Natural killer cell treated with Interleukin-12 subunit alpha and Interleukin-12 subunit beta and Interleukin-15 and Interleukin-18, amount 100 ng/mL, for 72 hours (primary cell): Measurements from ENCODE around the gene PPHLN1. TPM values are rescaled to one million over a fixed set of nuclear protein-coding genes. Genes with fewer than 3 reads are reported as not detected.

ENCODE experiments used
- ATAC-seq, 2 donors: fragments of 150-1000 bp; cut with Tn5 transposase in 1 of 2; sonication (Bioruptor Pico), chemical (Tn5 transposase) in 1 of 2; 2 replicates each; pipeline ENCODE4 v1.10.0; 2021
- DNase-seq: peaks from one replicate; pipeline ENCODE4 v3.0.0; 2022; ENCODE audit warnings: low spot score
- H3K27ac Mint-ChIP-seq, 2 donors: 1 replicate in 1 of 2; 2 replicates in 1 of 2; pipeline ENCODE4 v1.8.0; 2022; ENCODE audit warnings: mixed read lengths in 2 of 2, mild to moderate bottlenecking in 1 of 2, moderate library complexity in 1 of 2
- H3K27me3 Mint-ChIP-seq, 2 donors: 1 replicate in 1 of 2; 2 replicates in 1 of 2; pipeline ENCODE4 v1.8.0; 2022; ENCODE audit warnings: mixed read lengths in 2 of 2
- H3K36me3 Mint-ChIP-seq: one replicate; pipeline ENCODE4 v1.8.0; 2022; ENCODE audit warnings: mixed read lengths
- H3K4me1 Mint-ChIP-seq, 2 donors: 1 replicate in 1 of 2; 2 replicates in 1 of 2; pipeline ENCODE4 v1.8.0; 2022; ENCODE audit warnings: low read depth in 2 of 2, mixed read lengths in 2 of 2, mild to moderate bottlenecking in 1 of 2
- H3K4me3 Mint-ChIP-seq: one replicate; pipeline ENCODE4 v1.8.0; 2022; ENCODE audit warnings: mixed read lengths
- H3K9me3 Mint-ChIP-seq: 2 replicates; pipeline ENCODE4 v1.8.0; 2022; ENCODE audit warnings: mixed read lengths
- total RNA-seq, 2 donors: library from RNA; stranded (reverse); gene quantifications; one replicate each; pipeline ENCODE4 v1.2.3, GENCODE V29; 2022

PPHLN1 gene
- total RNA-seq, 2 donors from 2014 or later, result 85.0 to 90.1 TPM

DNA sequence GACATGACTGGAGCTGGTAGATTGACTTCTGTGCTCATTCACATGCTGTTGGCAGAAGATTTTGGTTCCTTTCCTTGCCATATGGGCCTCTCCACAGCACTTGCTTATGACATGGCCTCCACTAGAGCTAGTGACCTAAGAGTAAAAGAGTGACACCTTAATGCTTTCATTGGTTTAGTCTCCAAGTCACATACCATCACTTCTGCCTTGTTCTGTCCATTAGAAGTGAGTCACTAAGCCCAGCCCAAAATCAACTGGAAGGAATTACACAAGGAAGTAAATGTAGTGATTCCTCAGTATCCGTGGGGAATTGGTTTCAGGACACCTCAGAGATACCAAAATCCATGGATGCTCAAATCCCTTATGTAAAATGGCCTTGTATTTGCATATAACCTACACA is 81.3 kb downstream of the PPHLN1 start:
- DNase-seq, result no peak
- no peaks in the 10 kb centered on the region for H3K9me3 Mint-ChIP-seq
- ATAC-seq, result no peak
- peaks cover 0 to 9% of the 10 kb centered on the region in 2 donors for H3K4me1 Mint-ChIP-seq
- H3K36me3 Mint-ChIP-seq, result peaks cover 14% of the 10 kb centered on the region
- no peak overlapping the region for H3K27ac Mint-ChIP-seq
- H3K27me3 Mint-ChIP-seq, result no peaks in the 10 kb centered on the region
- H3K4me3 Mint-ChIP-seq, result no peak overlapping the region

DNA sequence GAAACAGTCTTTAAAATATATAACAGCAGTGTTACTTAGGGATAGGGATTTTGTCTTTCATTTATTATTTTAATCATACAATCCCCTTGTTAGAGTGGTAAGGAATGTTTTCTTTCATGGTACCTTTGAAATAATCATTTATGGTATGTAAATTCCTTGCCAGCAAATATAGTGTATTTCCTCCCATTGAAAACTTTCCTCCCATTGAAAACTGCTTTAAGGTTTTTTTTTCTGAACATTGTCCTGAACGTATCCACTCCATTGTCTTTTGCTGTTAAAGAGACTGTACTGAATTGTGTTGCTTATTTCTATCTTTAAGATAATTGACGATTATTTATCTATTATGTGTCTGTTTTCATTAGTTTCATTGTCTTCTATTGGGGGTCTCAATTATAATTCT is 83.5 kb downstream of the PPHLN1 start:
- H3K4me3 Mint-ChIP-seq, result no peak overlapping the region
- peaks cover 14% of the 10 kb centered on the region for H3K36me3 Mint-ChIP-seq
- peaks cover 10 to 13% of the 10 kb centered on the region in 2 donors for H3K4me1 Mint-ChIP-seq
- no peaks in the 10 kb centered on the region for H3K27me3 Mint-ChIP-seq
- no peaks in the 10 kb centered on the region for H3K9me3 Mint-ChIP-seq
- DNase-seq (no peak), ATAC-seq (no peak)
- no peak overlapping the region for H3K27ac Mint-ChIP-seq

DNA sequence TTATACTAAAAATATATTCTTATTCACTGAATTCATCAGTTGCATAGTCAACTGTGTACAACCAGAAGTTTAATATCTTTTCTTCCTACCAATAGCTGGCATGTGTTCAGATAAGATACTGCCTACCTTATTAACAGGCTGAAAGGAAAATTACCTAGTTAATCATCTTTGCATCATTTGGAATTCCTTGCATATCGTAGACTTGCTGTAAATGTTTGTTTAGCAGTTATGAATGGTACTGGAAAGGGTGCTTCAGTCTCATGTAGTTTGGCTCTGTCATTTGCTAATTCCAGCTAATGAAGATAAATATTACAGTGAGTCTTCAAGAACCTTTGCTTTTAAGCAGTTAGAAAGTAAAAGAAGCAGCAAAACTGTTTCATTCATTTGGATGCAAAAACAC is 84.4 kb downstream of the PPHLN1 start:
- peaks cover 8% of the 10 kb centered on the region for H3K36me3 Mint-ChIP-seq

DNA sequence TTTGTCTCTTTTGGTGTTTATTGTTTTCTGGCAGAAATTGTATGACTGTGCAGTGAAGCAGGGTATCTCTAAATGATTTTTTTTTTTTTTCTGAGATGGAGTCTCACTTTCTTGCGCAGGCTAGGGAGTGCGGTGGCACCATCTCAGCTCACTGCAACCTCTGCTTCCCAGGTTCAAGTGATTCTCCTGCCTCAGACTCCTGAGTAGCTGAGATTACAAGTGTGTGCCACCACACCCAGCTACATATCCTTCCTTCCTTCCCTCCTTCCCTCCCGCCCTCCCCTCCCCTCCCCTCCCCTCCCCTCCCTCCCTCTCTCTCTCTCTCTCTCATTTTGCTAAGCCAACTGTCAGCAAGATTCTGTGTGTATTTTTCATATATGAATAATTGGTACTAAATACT is 94.4 kb downstream of the PPHLN1 start:
- H3K27me3 Mint-ChIP-seq, result no peaks in the 10 kb centered on the region
- peaks cover 14 to 20% of the 10 kb centered on the region in 2 donors for H3K4me1 Mint-ChIP-seq
- H3K36me3 Mint-ChIP-seq, result no peaks in the 10 kb centered on the region
- DNase-seq, result no peak
- H3K9me3 Mint-ChIP-seq, result no peaks in the 10 kb centered on the region
- H3K4me3 Mint-ChIP-seq, result no peak overlapping the region
- no peak for ATAC-seq
- H3K27ac Mint-ChIP-seq, result peak overlapping the region in 1 of 2 donors; percentile 37

More for the DNA sequence above, 84.4 kb downstream of the PPHLN1 start:
- Mint-ChIP-seq H3K27me3 (no peaks in the 10 kb centered on the region), H3K4me1 (peaks cover 9 to 10% of the 10 kb centered on the region in 2 donors), H3K9me3 (no peaks in the 10 kb centered on the region), H3K4me3 (no peak overlapping the region), H3K27ac (no peak overlapping the region)
- no peak for ATAC-seq
- DNase-seq, result no peak

DNA sequence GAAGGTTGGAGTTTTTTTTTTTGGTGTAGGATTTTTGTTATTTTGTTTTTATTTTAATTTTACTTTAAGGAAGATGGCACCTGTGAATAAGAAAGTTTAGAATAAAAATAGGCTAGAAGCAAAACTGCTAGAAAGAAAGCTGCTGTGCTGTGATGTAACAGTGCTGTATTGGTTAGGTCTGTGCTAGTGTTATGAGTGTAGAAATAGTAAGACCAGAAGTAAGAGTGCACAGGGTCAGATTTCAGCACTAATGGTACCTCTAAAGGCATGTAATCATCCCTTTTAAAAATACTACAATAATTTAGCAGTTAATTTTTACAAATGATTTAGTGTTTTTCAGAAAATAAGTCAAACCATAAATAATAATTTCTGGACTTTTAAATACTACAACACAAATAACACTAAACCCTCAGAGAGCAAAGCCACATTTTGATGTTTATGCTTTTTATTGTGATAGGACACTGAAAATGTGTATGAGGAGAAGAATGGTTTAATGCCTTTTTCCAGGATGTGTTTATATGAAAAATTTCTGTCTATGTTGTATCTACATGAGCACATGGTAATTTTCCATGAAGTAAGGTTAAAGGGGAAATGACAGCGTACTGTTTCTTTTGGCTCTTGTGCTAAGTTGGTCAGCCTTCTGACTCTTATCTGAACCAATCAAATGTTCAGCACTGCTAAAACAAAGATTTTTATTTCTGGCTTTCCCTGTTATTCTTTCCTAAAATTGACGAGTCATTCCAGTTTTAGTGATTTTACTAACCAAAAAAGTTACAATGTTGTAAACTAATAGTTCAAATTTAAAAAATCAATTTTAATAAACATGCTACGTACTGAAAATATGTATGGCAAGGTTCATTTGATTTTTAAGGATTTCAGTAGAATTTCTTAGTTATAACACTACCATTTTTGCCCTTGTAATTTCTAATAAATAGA is 96.1 kb downstream of the PPHLN1 start:
- H3K9me3 Mint-ChIP-seq, result no peaks in the 10 kb centered on the region
- H3K27me3 Mint-ChIP-seq, result no peaks in the 10 kb centered on the region
- H3K36me3 Mint-ChIP-seq, result no peaks in the 10 kb centered on the region
- no peak overlapping the region for H3K4me3 Mint-ChIP-seq
- no peak overlapping the region for H3K27ac Mint-ChIP-seq
- ATAC-seq, result peak; percentile 61 to 78
- DNase-seq, result no peak
- H3K4me1 Mint-ChIP-seq, result peaks cover 18 to 27% of the 10 kb centered on the region in 2 donors

DNA sequence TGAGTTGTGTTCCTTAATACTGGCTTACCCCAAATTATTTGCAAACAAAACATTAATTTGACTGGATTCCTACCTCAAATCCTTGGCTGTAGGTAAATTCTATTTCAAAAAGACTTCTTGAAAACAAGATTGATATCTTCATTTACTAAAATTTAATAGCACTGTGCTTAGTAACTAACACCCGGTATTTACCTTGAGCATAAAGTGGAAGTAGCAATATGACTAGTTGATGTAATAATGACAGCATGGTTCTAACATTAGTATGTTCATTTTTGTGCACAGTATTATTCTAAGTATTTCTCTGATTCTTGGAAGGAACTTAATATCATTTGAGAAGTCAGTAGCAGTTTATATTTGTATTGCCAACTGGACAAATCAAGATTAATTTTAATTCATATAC is 96.8 kb downstream of the PPHLN1 start:
- DNase-seq (no peak), ATAC-seq (no peak)
- Mint-ChIP-seq H3K36me3 (peaks cover 6% of the 10 kb centered on the region), H3K4me3 (no peak overlapping the region), H3K27me3 (no peaks in the 10 kb centered on the region), H3K4me1 (peaks cover 16 to 34% of the 10 kb centered on the region in 2 donors), H3K9me3 (no peaks in the 10 kb centered on the region), H3K27ac (no peak overlapping the region)

DNA sequence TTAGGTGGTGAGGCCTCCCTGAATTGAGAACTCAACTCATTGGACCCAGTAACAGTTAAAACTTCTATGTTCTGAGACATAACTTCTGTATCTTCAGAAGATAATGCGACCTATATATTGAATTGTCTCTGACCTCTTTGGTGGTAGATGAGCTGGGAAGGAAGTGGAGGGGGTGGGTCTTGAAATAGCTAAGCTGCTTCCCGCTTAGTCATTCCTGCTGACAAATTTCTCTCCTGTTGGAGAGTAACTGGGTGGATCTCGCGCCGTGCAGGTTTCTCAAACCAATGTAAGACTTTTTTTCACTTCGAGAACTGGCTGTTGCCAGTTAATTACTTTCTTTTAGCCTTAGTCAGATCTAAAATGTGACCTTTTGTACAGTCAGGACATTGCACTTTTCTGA is 100.8 kb downstream of the PPHLN1 start:
- Mint-ChIP-seq H3K4me1 (peaks cover 13 to 29% of the 10 kb centered on the region in 2 donors), H3K27me3 (no peaks in the 10 kb centered on the region), H3K4me3 (peak overlapping the region; percentile 28), H3K27ac (peak overlapping the region in 1 of 2 donors; percentile 61), H3K36me3 (peaks cover 13% of the 10 kb centered on the region), H3K9me3 (no peaks in the 10 kb centered on the region)
- DNase-seq (no peak), ATAC-seq (peak in 1 of 2 donors; percentile 87)

DNA sequence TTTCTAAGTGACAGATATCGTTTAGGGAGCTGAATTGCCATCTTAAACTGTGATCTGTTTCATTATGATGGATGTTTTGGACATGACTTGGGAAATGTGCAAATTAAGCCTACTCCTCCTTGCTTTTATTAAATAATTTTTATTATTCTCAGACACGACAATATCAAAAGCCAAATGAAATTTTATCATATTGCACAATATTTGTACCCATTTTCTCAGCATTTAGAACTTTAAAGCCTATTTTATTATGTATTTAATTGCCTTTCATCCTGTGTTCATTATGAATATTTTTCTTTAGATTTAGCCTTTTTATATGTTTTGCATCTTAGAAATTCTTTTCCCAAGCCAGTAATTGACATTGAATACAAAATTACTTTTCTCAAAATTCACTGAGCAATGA is 102.9 kb downstream of the PPHLN1 start:
- H3K9me3 Mint-ChIP-seq, result no peaks in the 10 kb centered on the region
- ATAC-seq, result no peak
- no peak for DNase-seq
- peaks cover 11 to 25% of the 10 kb centered on the region in 2 donors for H3K4me1 Mint-ChIP-seq
- H3K4me3 Mint-ChIP-seq, result no peak overlapping the region
- peaks cover 27% of the 10 kb centered on the region for H3K36me3 Mint-ChIP-seq
- H3K27ac Mint-ChIP-seq, result no peak overlapping the region
- H3K27me3 Mint-ChIP-seq, result no peaks in the 10 kb centered on the region

DNA sequence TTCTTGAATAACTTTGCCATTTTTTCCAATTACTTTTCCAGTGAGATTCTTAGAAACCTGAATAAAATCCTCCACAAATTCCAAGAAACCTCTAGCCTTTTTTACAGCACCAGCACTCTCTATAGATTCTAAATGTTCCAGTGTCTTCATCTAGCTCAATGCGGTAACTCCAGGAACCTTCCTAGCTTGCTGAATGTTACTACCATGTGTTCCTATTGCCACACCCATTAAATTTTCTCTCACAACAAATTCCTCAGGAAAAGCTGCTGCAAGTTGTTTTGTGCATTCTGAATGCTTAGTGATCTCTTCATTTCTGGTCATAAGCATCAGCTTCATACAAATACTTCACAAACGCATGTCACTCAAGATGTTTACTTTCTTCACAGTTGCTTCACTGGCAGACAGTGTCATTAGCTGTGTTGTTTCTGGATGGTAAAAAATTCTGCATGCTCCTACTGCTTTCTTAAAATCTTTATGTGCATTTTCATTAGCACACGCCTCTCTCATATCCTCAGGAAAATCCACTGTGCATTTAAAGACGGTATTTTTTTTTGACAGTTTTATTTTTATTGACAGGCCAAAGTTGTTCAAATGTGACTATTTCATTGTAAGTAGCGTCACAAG is 106.7 kb downstream of the PPHLN1 start:
- Mint-ChIP-seq H3K9me3 (no peaks in the 10 kb centered on the region), H3K4me1 (peaks cover 3 to 6% of the 10 kb centered on the region in 2 donors), H3K27me3 (no peaks in the 10 kb centered on the region), H3K27ac (no peak overlapping the region), H3K4me3 (no peak overlapping the region), H3K36me3 (peaks cover 22% of the 10 kb centered on the region)
- DNase-seq, result no peak
- ATAC-seq, result no peak

DNA sequence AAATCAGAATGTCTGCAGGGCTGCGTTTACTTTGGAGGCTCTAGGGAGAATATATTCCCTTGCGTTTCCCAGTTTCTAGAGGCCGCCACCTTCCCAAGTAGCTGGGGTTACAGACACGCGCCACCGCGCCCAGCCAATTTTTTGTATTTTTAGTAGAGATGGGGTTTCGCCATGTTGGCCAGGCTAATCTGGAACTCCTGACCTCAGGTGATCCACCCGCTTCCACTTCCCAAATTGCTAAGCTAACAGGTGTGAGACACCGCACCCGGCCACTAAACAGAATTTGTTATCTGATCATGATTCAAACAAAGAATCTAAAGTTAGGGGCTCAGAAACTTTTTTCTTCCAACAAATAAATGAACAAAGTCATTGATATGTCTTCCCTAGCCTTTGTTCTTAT is 114.6 kb downstream of the PPHLN1 start:
- Mint-ChIP-seq H3K36me3 (peaks cover 15% of the 10 kb centered on the region), H3K27ac (no peak overlapping the region), H3K9me3 (no peaks in the 10 kb centered on the region), H3K4me3 (no peak overlapping the region), H3K4me1 (peaks cover 0 to 3% of the 10 kb centered on the region in 2 donors), H3K27me3 (no peaks in the 10 kb centered on the region)
- no peak for ATAC-seq
- no peak for DNase-seq

DNA sequence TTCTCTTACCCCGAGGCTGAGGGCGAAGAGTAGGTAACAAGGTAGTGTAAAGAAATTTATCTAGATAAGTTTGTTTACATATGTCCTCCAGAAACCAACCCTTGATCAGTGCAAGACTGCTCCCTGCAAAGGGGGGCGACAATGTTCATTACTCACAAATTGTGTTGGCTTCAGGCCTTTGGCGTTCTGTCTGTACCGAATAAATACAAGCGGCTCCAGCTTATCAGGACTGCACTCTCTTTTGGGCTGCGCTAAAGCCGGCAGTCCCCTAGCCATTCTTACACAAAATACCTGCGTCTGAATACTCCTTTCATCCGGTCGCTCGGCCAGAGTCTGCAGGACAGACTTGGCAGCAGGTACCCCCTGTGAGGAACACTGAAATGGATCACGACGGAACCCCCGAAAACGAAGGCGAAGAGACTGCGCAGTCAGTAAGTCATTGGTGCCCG is 116.4 kb downstream of the PPHLN1 start:
- no peak for ATAC-seq
- H3K4me3 Mint-ChIP-seq, result no peak overlapping the region
- DNase-seq, result no peak
- H3K27ac Mint-ChIP-seq, result no peak overlapping the region
- no peaks in the 10 kb centered on the region for H3K9me3 Mint-ChIP-seq
- H3K27me3 Mint-ChIP-seq, result no peaks in the 10 kb centered on the region
- no peaks in the 10 kb centered on the region for H3K4me1 Mint-ChIP-seq
- peaks cover 22% of the 10 kb centered on the region for H3K36me3 Mint-ChIP-seq

DNA sequence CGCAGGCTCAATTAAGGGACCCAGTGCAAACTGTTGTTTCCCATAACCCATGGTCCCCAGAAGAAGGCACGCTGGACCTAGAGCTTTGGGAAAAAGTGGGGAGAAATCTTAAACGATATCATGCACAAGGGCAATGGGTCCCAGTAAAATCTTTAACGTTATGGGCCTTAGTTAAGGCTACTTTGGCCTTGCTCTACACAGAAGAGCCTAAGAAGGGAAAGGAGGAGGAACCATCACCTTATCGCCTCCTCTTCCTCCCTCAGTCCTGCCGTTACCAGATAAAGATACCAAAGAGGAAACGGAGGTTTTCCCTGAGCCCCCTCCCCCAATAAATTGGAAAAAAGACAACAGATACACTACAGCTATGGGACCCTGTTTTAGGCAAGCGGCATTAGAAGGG is 116.9 kb downstream of the PPHLN1 start:
- Mint-ChIP-seq H3K4me1 (no peaks in the 10 kb centered on the region), H3K36me3 (peaks cover 25% of the 10 kb centered on the region), H3K9me3 (no peaks in the 10 kb centered on the region), H3K4me3 (no peak overlapping the region), H3K27ac (no peak overlapping the region), H3K27me3 (no peaks in the 10 kb centered on the region)
- ATAC-seq (no peak), DNase-seq (no peak)

DNA sequence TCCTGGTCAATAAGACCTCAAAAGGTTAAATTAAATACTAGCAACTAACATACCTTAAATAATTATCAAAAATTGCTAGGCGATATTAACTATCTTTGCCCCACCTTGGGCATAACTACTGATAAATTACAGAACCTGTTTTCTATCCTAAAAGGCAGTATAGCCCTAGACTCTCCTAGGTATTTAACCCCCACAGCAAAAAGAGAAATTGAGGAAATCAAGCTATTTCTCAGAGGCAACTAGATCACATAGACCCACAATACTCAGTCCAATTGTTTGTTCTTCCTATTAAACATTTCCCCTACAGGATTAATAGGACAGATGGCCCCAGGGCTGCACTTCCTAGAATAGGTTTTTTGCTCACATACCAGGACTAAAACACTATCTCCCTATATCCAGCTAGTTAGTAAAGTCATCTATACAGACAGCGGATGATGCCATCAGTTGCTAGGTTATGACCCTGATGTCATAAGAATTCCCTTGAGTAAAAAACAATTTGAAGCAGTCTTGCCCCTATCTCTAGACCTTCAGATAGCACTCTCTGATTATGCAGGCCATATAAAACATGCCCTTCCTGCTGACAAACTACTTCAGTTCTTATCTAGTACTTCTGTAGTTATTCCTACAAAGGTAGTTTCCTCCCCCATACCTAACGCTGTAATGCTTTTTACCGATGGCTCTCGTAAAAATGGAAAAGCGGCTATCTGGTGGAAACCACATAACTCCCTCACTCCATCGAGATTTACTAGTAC is 118.4 kb downstream of the PPHLN1 start:
- Mint-ChIP-seq H3K9me3 (no peaks in the 10 kb centered on the region), H3K4me1 (peaks cover 0 to 2% of the 10 kb centered on the region in 2 donors), H3K4me3 (no peak overlapping the region), H3K27me3 (no peaks in the 10 kb centered on the region), H3K27ac (no peak overlapping the region), H3K36me3 (peaks cover 35% of the 10 kb centered on the region)
- DNase-seq, result no peak
- ATAC-seq, result no peak
